Measurements from ENCODE around the gene ADAMTS12.

Gene ADAMTS12

DNA sequence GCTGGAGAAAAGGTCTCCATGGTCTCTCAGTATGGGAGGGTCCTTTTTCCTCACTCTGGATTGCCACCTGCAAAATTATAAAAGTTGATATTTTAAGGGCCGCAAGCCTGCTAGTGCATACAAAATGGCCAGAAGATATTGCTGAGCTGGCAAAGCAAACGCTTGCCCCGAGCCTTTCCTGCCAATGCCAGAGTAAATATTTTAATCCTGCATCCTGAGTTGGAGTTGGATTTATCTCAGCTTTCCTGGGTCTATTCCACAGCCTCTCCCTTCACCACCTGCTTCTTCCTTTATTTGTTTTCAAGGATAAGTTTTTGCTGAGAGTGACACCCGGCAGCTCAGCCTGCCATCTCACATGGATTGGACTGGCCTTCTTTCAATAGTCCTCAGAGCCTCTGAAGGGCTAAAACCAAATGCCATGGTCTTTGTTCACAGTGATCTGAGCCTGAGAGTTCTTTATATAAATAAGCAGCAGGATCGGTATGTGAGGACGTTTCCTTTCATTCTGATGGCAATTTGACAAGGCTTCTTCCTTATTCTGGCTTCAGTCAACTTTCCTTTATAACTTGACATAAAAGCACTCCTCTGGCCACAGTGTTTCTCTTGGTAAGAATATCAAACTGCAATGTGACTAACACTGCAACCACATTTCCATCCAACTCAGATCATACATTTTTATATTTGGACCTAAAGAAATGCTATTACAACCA, 170.1 kb downstream of the ADAMTS12 start:
- TF ChIP-seq, protein P1, sequence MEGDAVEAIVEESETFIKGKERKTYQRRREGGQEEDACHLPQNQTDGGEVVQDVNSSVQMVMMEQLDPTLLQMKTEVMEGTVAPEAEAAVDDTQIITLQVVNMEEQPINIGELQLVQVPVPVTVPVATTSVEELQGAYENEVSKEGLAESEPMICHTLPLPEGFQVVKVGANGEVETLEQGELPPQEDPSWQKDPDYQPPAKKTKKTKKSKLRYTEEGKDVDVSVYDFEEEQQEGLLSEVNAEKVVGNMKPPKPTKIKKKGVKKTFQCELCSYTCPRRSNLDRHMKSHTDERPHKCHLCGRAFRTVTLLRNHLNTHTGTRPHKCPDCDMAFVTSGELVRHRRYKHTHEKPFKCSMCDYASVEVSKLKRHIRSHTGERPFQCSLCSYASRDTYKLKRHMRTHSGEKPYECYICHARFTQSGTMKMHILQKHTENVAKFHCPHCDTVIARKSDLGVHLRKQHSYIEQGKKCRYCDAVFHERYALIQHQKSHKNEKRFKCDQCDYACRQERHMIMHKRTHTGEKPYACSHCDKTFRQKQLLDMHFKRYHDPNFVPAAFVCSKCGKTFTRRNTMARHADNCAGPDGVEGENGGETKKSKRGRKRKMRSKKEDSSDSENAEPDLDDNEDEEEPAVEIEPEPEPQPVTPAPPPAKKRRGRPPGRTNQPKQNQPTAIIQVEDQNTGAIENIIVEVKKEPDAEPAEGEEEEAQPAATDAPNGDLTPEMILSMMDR (IDR thresholded peaks at IDR 0.05; ENCODE audit: extremely low read depth, missing control alignments): no peak
- no peak for DNase-seq (ENCODE audit: low spot score)

DNA sequence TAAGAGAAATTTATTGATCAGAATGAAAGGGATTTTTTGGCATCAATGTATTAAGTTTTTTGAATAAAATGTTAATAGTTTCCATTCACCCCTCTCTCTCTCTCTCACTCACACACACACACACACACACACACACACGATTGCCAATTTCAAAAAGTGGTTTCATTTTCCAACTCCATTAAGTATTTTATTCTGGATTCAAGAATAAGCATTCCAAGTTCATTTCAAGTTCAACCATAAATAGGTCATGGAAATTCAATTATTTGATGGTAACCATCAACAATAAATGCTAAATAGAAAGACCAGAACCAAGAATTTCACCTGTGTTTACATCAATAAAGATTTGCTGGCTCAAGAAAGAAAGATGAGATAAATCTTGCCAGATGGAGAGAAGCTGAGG, 171.6 kb downstream of the ADAMTS12 start:
- DNase-seq (ENCODE audit: low spot score): no peak
- TF ChIP-seq, protein P1 (IDR thresholded peaks at IDR 0.05; ENCODE audit: extremely low read depth, missing control alignments): no peak

DNA sequence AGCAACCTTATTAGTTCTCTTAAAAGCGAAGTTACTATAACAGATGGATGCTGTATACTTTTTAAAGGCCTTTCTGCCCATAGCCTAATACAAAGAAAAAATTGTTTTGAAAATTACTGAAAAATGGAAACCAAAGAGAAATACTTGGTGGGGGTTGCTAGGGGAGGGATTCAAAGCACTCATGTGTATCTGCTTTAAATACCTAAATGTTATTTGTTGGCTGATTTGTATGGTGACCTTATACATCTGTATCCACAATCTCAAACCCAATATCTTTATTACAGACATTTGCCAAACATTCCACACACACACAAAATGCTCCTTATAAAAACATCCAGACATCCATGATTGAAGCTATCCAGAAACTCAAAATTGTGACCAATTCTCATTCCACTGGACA, 172.0 kb downstream of the ADAMTS12 start:
- DNase-seq (ENCODE audit: low spot score): no peak
- TF ChIP-seq, protein P1 (IDR thresholded peaks at IDR 0.05; ENCODE audit: extremely low read depth, missing control alignments): no peak

DNA sequence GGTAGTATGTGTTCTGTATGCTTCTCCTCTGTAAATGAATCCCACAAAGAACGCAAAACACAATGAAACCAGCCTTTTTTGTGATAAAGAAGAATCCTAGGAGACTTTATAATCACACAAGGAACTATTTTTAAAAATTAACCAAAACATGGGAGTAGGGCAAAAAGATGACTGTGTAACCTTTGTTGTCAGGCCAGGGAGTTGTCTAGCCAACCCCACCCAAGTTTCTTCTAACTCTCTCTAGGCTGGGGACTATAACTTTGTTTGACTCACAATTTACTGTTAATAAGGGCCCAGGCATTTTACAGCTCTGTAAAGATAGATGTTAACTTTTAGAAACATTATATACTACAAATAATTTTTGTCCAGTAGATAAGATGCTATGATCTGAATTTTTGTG, 176.1 kb downstream of the ADAMTS12 start:
- TF ChIP-seq, protein P1 (IDR thresholded peaks at IDR 0.05; ENCODE audit: extremely low read depth, missing control alignments): no peak
- DNase-seq (ENCODE audit: low spot score): no peak

DNA sequence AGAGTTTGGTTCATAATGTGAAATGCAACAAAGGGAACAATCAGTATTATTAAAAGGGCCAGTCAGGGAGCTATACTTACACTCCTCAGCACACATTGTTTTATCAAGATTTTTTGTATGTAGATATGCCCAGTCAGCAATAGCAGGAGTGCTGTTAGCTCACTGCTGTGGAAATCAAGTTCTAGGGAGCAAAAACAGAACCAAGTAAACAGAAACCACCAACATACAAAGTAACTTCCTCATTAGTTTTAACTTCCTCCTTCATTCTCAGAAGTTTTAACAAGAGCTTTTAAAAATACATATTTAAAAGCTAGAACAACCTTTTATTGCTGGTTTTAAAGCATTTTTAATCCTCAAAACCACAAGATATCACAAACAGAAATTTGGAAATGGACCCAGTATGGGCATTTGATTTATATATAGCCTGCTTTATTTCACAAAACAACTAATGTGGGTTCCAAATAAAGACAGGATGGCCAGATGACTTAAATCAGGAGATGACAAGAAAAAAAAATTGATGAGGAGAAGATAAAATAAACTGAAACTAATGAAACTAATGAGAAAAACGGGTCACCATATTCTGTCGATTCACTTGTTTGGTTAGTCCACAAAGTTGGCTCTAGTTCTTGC, 178.5 kb downstream of the ADAMTS12 start:
- DNase-seq (ENCODE audit: low spot score): no peak
- TF ChIP-seq, protein P1 (IDR thresholded peaks at IDR 0.05; ENCODE audit: extremely low read depth, missing control alignments): no peak

DNA sequence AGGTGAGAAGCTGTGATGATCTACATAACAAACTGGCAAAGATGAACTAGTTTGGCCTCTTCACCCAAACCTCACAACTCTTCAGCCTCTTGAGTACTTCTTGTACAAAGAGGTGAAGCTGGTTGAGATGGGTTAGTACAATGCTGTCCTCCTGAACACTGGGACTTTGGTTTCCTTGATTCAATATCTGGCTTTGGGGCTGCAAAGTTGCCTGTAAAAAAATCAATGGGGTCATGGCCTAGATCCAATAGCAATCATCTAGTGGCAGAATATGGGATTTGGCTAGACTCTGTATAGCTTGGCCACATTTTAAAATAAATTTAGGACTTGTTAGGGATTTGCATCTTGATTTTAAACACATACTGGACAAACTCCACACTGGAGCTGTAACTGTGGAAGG, 179.1 kb downstream of the ADAMTS12 start:
- no peak for DNase-seq (ENCODE audit: low spot score)
- TF ChIP-seq, protein P1 (IDR thresholded peaks at IDR 0.05; ENCODE audit: extremely low read depth, missing control alignments): no peak

DNA sequence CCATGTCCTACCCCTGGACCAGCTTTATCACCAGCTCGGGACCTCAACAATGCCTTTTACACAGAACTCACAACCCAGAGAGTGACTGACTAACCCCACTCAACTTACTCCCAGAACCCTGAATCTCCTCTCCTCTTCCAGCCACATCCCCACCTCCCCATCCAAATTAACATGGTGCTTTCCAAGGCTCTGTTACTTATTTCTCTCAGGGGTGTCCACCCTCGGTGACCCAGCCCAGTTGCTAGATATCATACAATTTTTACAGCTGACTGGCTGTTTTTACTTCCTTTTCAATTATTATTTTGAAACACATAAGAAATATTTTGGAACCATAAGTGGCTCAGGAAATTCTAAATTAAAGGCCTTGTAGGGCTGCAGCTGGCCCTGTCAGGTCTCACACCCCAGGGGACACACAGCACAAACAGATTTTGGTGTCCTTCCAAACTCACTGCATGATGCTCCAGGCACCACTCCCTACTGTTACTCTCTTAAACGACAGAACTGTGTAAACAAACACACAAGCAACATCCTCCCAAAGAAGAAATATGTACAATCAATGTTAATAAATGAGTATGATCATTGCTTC, 180.6 kb downstream of the ADAMTS12 start:
- TF ChIP-seq, protein P1 (IDR thresholded peaks at IDR 0.05; ENCODE audit: extremely low read depth, missing control alignments): no peak
- DNase-seq (ENCODE audit: low spot score): no peak
